Endothelial cell (in vitro differentiated cells): ENCODE results near the gene MBLAC2. TPM values are rescaled to one million over a fixed set of nuclear protein-coding genes. Genes with fewer than 3 reads are reported as not detected.

Experiments
- DNase-seq: peaks from one replicate; pipeline ENCODE4 v3.0.0; 2021; ENCODE audit warnings: low spot score
- H3K27ac Mint-ChIP-seq: one replicate; pipeline ENCODE4 v1.8.0; 2021; ENCODE audit warnings: mixed read lengths, inconsistent platforms; ENCODE audit not compliant: unreplicated experiment
- H3K27me3 Mint-ChIP-seq: one replicate; pipeline ENCODE4 v1.8.0; 2021; ENCODE audit warnings: mild to moderate bottlenecking, moderate library complexity, mixed read lengths, inconsistent platforms; ENCODE audit not compliant: unreplicated experiment
- H3K36me3 Mint-ChIP-seq: one replicate; pipeline ENCODE4 v1.8.0; 2021; ENCODE audit warnings: mild to moderate bottlenecking, low read depth, mixed read lengths, inconsistent platforms; ENCODE audit not compliant: unreplicated experiment
- H3K4me1 Mint-ChIP-seq: one replicate; pipeline ENCODE4 v1.8.0; 2021; ENCODE audit warnings: mild to moderate bottlenecking, mixed read lengths, inconsistent platforms; ENCODE audit not compliant: unreplicated experiment
- H3K4me3 Mint-ChIP-seq: one replicate; pipeline ENCODE4 v1.8.0; 2021; ENCODE audit warnings: mild to moderate bottlenecking, mixed read lengths, inconsistent platforms; ENCODE audit not compliant: unreplicated experiment
- H3K9me3 Mint-ChIP-seq: one replicate; pipeline ENCODE4 v1.8.0; 2021; ENCODE audit warnings: mixed read lengths, inconsistent platforms; ENCODE audit not compliant: unreplicated experiment
- total RNA-seq: library from RNA; stranded (reverse); fragmentation: NEBNext Ultra II Directional; extraction: Animal tissue kit (Norgen Biotek cat#: 25700); gene quantifications from one replicate; pipeline ENCODE4 v1.2.1, GENCODE V29; 2021; ENCODE audit not compliant: unreplicated experiment
- TF ChIP-seq, protein P1 (sequence below): fragments of 200-600 bp; sonication (generic); IDR thresholded peaks from one replicate; pipeline ENCODE4 v1.5.0; 2021; ENCODE audit warnings: antibody characterized with exemption; ENCODE audit not compliant: unreplicated experiment

The MBLAC2 gene
- total RNA-seq, 1 donor from 2014 or later = 3.8 TPM

- Mint-ChIP-seq H3K27ac (no peak overlapping the region), H3K4me1 (peaks cover 3% of the 10 kb centered on the region)
- TF ChIP-seq, protein P1, sequence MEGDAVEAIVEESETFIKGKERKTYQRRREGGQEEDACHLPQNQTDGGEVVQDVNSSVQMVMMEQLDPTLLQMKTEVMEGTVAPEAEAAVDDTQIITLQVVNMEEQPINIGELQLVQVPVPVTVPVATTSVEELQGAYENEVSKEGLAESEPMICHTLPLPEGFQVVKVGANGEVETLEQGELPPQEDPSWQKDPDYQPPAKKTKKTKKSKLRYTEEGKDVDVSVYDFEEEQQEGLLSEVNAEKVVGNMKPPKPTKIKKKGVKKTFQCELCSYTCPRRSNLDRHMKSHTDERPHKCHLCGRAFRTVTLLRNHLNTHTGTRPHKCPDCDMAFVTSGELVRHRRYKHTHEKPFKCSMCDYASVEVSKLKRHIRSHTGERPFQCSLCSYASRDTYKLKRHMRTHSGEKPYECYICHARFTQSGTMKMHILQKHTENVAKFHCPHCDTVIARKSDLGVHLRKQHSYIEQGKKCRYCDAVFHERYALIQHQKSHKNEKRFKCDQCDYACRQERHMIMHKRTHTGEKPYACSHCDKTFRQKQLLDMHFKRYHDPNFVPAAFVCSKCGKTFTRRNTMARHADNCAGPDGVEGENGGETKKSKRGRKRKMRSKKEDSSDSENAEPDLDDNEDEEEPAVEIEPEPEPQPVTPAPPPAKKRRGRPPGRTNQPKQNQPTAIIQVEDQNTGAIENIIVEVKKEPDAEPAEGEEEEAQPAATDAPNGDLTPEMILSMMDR = no peak
Measured at GRCh38 chr5:90438100-90438499, 36.5 kb downstream of the MBLAC2 start.

GRCh38 chr5:90437663-90438062 is 36.9 kb downstream of the MBLAC2 start:
- no peak overlapping the region for H3K27ac Mint-ChIP-seq
- no peaks in the 10 kb centered on the region for H3K36me3 Mint-ChIP-seq
- no peaks in the 10 kb centered on the region for H3K9me3 Mint-ChIP-seq
- H3K27me3 Mint-ChIP-seq = no peaks in the 10 kb centered on the region
- H3K4me1 Mint-ChIP-seq = peaks cover 3% of the 10 kb centered on the region
- H3K4me3 Mint-ChIP-seq = no peak overlapping the region
- DNase-seq = no peak
- TF ChIP-seq, protein P1 = no peak

More at GRCh38 chr5:90438100-90438499, 36.5 kb downstream of the MBLAC2 start:
- Mint-ChIP-seq H3K27me3 (no peaks in the 10 kb centered on the region), H3K36me3 (no peaks in the 10 kb centered on the region), H3K4me3 (no peak overlapping the region), H3K9me3 (no peaks in the 10 kb centered on the region)
- DNase-seq = no peak

DNA sequence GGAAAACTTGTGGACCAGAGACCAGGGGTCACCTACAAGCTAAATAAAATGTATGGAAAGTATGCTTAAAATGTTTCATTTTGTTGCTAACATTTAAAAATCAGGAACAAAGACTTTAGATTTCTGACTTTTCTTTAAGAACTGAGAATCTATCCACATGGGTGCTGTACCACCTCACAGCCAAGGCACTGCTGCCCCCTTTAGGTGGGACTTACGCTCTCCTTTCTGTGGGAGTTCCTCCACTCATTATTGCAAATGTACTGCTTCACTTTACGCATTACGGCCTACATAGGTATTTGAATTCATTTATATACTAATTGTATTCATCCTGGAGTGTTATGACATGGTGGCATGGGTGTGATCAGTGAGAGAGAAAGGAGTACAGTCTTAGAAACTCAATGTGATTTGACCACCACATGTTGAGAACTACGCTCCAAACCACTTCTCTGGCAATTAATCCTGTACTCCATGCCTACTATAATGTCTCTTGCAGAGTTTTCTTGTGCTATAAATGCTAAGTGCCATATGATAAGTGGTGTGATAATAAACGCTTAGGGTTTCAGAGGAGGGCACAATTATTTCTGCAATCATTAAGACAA is 40.4 kb downstream of the MBLAC2 start:
- H3K9me3 Mint-ChIP-seq = no peaks in the 10 kb centered on the region
- H3K4me3 Mint-ChIP-seq = no peak overlapping the region
- no peaks in the 10 kb centered on the region for H3K36me3 Mint-ChIP-seq
- no peaks in the 10 kb centered on the region for H3K27me3 Mint-ChIP-seq
- peak; percentile 54 for DNase-seq
- no peaks in the 10 kb centered on the region for H3K4me1 Mint-ChIP-seq
- TF ChIP-seq, protein P1 = peak; percentile 52
- H3K27ac Mint-ChIP-seq = no peak overlapping the region

GRCh38 chr5:90424245-90424644 is 50.3 kb downstream of the MBLAC2 start:
- H3K27me3 Mint-ChIP-seq = no peaks in the 10 kb centered on the region
- TF ChIP-seq, protein P1 = no peak
- no peak overlapping the region for H3K4me3 Mint-ChIP-seq
- DNase-seq = no peak
- no peak overlapping the region for H3K27ac Mint-ChIP-seq
- no peaks in the 10 kb centered on the region for H3K36me3 Mint-ChIP-seq
- no peaks in the 10 kb centered on the region for H3K4me1 Mint-ChIP-seq
- no peaks in the 10 kb centered on the region for H3K9me3 Mint-ChIP-seq

DNA sequence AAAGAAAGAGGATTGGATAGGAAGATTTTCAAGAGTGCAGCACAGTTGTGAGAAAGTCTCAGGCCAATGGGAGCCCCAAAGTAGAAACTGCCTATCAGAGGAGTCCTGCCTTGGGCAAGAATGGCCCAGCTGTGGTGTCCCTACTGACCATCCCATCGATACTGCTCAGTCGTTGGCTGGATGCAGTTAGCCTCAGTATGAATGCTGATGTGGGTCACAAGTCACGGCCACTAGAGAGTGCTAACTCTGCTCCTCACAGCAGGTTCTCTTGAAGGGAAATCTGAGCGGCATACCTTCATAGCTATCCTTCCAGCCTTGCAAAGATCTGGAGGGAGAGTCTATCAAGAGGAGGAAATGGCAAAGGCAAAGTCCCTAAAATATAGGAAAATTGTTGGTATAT is 53.4 kb downstream of the MBLAC2 start:
- Mint-ChIP-seq H3K27me3 (no peaks in the 10 kb centered on the region), H3K36me3 (no peaks in the 10 kb centered on the region), H3K4me1 (no peaks in the 10 kb centered on the region), H3K9me3 (no peaks in the 10 kb centered on the region), H3K27ac (no peak overlapping the region), H3K4me3 (no peak overlapping the region)
- peak; percentile 28 for DNase-seq
- TF ChIP-seq, protein P1 = no peak
